Ishikawa (cell line): ENCODE results near the gene ZC3H12C.

Source experiments
- CEBPB ChIP-seq: IDR thresholded peaks from 2 replicates; pipeline ENCODE4 v1.6.1; 2012
- CREB1 ChIP-seq: IDR thresholded peaks from 2 replicates; pipeline ENCODE4 v1.6.1; 2012; ENCODE audit warnings: low read depth
- EGR1 ChIP-seq: IDR thresholded peaks from 2 replicates; pipeline ENCODE4 v1.6.1; 2012
- EP300 ChIP-seq: IDR thresholded peaks from 2 replicates; pipeline ENCODE4 v1.6.1; 2012; ENCODE audit warnings: borderline replicate concordance
- FOXM1 ChIP-seq: IDR thresholded peaks from 2 replicates; pipeline ENCODE4 v1.6.1; 2012; ENCODE audit warnings: low read depth, borderline replicate concordance
- NFIC ChIP-seq: IDR thresholded peaks from 2 replicates; pipeline ENCODE4 v1.6.1; 2012
- RAD21 ChIP-seq: IDR thresholded peaks from 2 replicates; pipeline ENCODE4 v1.6.1; 2012; ENCODE audit warnings: low read depth
- TAF1 ChIP-seq: IDR thresholded peaks from 2 replicates; pipeline ENCODE4 v1.6.1; 2012; ENCODE audit warnings: low read depth, mild to moderate bottlenecking
- TCF12 ChIP-seq: IDR thresholded peaks from 2 replicates; pipeline ENCODE4 v1.6.1; 2012; ENCODE audit warnings: low read depth
- TEAD4 ChIP-seq: IDR thresholded peaks from 2 replicates; pipeline ENCODE4 v1.6.1; 2012
- YY1 ChIP-seq: IDR thresholded peaks from 2 replicates; pipeline ENCODE4 v1.6.1; 2012; ENCODE audit warnings: low read depth
- ZBTB7A ChIP-seq: IDR thresholded peaks from 2 replicates; pipeline ENCODE4 v1.6.1; 2012; ENCODE audit warnings: low read depth
- TF ChIP-seq, protein P1 (sequence below): IDR thresholded peaks from 2 replicates; pipeline ENCODE4 v1.6.1; 2012
- TF ChIP-seq, protein P2 (sequence below): IDR thresholded peaks from 2 replicates; pipeline ENCODE4 v1.6.1; 2012
- TF ChIP-seq, protein P3 (sequence below): IDR thresholded peaks from 2 replicates; pipeline ENCODE4 v1.6.1; 2012; ENCODE audit warnings: low read depth, mild to moderate bottlenecking

ZC3H12C gene

DNA sequence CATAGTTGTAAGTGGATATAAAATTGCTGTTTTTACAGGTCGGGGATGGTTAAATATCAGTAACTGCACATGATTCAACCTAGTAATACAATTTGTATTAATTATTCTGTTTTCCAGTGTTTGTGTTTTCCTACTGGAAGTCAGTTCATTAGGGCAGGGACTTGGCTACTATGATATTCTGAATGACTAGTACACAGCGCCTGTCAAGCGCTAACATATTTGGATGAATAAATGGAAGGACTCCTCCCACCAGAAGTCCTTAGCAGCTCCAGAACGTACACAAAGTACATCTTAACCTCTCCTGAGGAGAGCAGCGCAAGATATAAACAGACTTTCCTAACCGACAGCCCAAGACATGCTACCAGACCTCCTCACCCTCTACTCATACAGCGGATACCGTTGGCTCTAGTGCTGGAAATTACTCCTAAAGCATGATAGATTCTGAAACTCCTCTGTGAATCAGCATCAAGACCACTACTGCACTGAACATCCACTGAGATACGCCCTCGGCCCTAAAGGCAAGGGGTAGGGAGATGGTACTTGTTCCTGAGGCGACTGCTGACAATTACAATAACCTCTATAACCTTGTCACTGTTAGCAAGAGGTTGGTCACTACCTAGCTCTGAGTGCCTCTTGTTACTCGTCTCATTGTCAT is 124.2 kb downstream of the ZC3H12C start:
- TF ChIP-seq TEAD4 (no peak), CEBPB (no peak), EP300 (no peak), EGR1 (no peak), RAD21 (no peak), YY1 (no peak), CREB1 (no peak), FOXM1 (no peak), TAF1 (no peak), NFIC (no peak), ZBTB7A (no peak), TCF12 (no peak)
- TF ChIP-seq, protein P1, sequence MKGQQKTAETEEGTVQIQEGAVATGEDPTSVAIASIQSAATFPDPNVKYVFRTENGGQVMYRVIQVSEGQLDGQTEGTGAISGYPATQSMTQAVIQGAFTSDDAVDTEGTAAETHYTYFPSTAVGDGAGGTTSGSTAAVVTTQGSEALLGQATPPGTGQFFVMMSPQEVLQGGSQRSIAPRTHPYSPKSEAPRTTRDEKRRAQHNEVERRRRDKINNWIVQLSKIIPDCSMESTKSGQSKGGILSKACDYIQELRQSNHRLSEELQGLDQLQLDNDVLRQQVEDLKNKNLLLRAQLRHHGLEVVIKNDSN = no peak
- TF ChIP-seq, protein P2, sequence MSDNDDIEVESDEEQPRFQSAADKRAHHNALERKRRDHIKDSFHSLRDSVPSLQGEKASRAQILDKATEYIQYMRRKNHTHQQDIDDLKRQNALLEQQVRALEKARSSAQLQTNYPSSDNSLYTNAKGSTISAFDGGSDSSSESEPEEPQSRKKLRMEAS = no peak
- TF ChIP-seq, protein P3, sequence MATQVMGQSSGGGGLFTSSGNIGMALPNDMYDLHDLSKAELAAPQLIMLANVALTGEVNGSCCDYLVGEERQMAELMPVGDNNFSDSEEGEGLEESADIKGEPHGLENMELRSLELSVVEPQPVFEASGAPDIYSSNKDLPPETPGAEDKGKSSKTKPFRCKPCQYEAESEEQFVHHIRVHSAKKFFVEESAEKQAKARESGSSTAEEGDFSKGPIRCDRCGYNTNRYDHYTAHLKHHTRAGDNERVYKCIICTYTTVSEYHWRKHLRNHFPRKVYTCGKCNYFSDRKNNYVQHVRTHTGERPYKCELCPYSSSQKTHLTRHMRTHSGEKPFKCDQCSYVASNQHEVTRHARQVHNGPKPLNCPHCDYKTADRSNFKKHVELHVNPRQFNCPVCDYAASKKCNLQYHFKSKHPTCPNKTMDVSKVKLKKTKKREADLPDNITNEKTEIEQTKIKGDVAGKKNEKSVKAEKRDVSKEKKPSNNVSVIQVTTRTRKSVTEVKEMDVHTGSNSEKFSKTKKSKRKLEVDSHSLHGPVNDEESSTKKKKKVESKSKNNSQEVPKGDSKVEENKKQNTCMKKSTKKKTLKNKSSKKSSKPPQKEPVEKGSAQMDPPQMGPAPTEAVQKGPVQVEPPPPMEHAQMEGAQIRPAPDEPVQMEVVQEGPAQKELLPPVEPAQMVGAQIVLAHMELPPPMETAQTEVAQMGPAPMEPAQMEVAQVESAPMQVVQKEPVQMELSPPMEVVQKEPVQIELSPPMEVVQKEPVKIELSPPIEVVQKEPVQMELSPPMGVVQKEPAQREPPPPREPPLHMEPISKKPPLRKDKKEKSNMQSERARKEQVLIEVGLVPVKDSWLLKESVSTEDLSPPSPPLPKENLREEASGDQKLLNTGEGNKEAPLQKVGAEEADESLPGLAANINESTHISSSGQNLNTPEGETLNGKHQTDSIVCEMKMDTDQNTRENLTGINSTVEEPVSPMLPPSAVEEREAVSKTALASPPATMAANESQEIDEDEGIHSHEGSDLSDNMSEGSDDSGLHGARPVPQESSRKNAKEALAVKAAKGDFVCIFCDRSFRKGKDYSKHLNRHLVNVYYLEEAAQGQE = no peak

DNA sequence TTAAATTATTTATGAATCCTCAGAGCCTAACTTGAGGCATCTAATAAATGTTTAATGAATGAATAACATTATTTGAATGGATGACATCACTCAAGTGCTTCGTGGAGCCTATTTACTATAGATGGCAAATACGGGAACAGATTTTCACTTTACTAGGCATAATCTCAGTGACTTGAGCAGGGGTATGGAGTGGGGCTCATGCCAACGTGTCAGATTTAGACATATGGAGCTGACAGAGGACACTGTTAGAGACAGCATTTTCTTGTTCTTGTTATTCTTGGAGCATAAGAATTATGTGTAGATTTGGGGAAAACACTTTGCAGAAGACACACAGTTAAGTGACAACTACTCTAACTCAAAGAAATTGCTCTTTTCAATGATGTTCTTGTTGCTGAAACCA is 124.7 kb downstream of the ZC3H12C start:
- TF ChIP-seq, protein P3 = no peak
- TF ChIP-seq CREB1 = no peak
- TF ChIP-seq EGR1 = no peak
- TF ChIP-seq EP300 = no peak
- TF ChIP-seq NFIC = no peak
- TF ChIP-seq, protein P1 = no peak
- TF ChIP-seq TCF12 = no peak

DNA sequence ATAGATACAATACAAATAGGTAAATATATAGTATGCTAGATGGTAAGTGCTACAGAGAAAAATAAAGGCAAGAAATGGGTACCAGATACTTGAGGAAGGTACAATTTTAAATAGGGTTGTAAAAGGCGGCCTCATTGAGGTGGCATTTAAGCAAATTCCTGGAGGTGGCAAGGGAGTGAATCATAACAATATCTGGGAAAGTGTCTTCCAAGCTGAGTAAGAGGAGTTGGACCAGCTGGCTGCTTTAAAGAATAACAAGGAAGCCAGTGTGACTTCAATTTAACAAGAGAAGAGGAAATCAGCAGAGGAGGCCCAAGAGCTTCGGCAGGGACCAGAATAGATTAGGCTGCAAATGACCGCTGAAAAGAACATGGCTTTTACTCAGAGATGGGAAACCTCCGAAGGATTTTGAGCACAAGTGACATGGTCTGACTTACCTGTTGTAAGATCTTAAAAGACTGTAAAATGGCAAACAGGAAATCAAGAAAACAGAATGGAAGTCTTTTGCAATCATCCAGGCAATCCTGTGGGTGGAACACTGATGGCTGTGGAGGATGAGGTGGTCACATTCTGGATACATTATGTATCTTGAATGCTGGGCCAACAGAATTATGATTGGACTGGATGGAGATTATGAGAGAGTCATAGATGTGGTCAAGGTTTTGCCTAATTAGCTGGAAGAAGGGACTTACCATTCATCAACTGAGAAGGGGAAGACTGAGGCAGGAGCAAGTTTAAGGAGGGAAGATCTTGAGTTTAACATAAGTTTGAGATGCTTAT is 126.0 kb downstream of the ZC3H12C start:
- no peak for TF ChIP-seq EGR1
- no peak for TF ChIP-seq NFIC
- no peak for TF ChIP-seq TCF12
